ENCODE measurements around the gene CCNA1. TPM values are rescaled to one million over a fixed set of nuclear protein-coding genes. Genes with fewer than 3 reads are reported as not detected.
A peak's percentile ranks its signal among the peaks of the same experiment; 100 is the strongest.

CCNA1 gene
- polyA plus RNA-seq, 1 experiment, result not detected

- no peak for DNase-seq (ENCODE audit: low read depth, low spot score)
- CTCF ChIA-PET, result no interaction called here
- POLR2A ChIA-PET, result no interaction called here
- TF ChIP-seq, protein P1, sequence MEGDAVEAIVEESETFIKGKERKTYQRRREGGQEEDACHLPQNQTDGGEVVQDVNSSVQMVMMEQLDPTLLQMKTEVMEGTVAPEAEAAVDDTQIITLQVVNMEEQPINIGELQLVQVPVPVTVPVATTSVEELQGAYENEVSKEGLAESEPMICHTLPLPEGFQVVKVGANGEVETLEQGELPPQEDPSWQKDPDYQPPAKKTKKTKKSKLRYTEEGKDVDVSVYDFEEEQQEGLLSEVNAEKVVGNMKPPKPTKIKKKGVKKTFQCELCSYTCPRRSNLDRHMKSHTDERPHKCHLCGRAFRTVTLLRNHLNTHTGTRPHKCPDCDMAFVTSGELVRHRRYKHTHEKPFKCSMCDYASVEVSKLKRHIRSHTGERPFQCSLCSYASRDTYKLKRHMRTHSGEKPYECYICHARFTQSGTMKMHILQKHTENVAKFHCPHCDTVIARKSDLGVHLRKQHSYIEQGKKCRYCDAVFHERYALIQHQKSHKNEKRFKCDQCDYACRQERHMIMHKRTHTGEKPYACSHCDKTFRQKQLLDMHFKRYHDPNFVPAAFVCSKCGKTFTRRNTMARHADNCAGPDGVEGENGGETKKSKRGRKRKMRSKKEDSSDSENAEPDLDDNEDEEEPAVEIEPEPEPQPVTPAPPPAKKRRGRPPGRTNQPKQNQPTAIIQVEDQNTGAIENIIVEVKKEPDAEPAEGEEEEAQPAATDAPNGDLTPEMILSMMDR (IDR thresholded peaks at IDR 0.05; ENCODE audit: low read depth, low read length), result no peak
- peaks cover 2% of the 10 kb centered on the region for H3K27me3 ChIP-seq (ENCODE audit: control insufficient read depth, insufficient read depth, low read length)
- no peaks in the 10 kb centered on the region for H3K9me3 ChIP-seq (ENCODE audit: control insufficient read depth, insufficient read depth, low read length)
- H3K27ac ChIP-seq (ENCODE audit: low read depth, low read length), result no peak overlapping the region
- no peak overlapping the region for H3K4me3 ChIP-seq (ENCODE audit: low read depth, low read length)
Observed at GRCh38 chr13:36413161-36413560, 19.1 kb upstream of the CCNA1 start.

DNA sequence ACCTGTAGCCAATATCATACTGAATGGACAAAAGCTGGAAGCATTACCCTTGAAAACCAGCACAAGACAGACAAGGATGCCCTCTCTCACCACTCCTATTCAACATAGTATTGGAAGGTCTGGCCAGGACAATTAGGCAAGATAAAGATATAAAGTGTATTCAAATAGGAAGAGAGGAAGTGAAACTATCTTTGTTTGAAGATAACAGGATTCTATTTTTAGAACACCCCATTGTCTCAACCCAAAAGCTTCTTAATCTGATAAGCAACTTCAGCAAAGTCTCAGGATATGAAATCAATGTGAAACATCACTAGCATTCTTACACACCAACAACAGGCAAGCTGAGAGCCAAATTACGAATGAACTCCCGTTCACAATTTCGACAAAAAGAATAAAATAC is 17.8 kb upstream of the CCNA1 start:
- POLR2A ChIA-PET, result no interaction called here
- DNase-seq (ENCODE audit: low read depth, low spot score), result no peak
- Histone ChIP-seq H3K4me3 (ENCODE audit: low read depth, low read length) (no peak overlapping the region), H3K27ac (ENCODE audit: low read depth, low read length) (no peak overlapping the region), H3K27me3 (ENCODE audit: control insufficient read depth, insufficient read depth, low read length) (peaks cover 2% of the 10 kb centered on the region), H3K9me3 (ENCODE audit: control insufficient read depth, insufficient read depth, low read length) (no peaks in the 10 kb centered on the region)
- TF ChIP-seq, protein P1 (IDR thresholded peaks at IDR 0.05; ENCODE audit: low read depth, low read length), result no peak
- CTCF ChIA-PET, result no interaction called here

- no peak overlapping the region for H3K4me3 ChIP-seq (ENCODE audit: low read depth, low read length)
- no peak for DNase-seq (ENCODE audit: low read depth, low spot score)
- TF ChIP-seq, protein P1 (IDR thresholded peaks at IDR 0.05; ENCODE audit: low read depth, low read length), result no peak
- POLR2A ChIA-PET, result no interaction called here
- H3K27ac ChIP-seq (ENCODE audit: low read depth, low read length), result no peak overlapping the region
- no peaks in the 10 kb centered on the region for H3K9me3 ChIP-seq (ENCODE audit: control insufficient read depth, insufficient read depth, low read length)
- CTCF ChIA-PET, result interaction anchor here (0.6 to 6.7 kb wide), 8 partner anchors 17 to 565 kb away, joined by 3 to 61 read pairs (median 6); no protein-coding TSS in a partner anchor
- H3K27me3 ChIP-seq (ENCODE audit: control insufficient read depth, insufficient read depth, low read length), result peaks cover 1% of the 10 kb centered on the region
Observed at GRCh38 chr13:36417331-36417730, 15.0 kb upstream of the CCNA1 start.

GRCh38 chr13:36418022-36418805 is 14.1 kb upstream of the CCNA1 start:
- POLR2A ChIA-PET, result no interaction called here
- Histone ChIP-seq H3K27ac (ENCODE audit: low read depth, low read length) (no peak overlapping the region), H3K4me3 (ENCODE audit: low read depth, low read length) (peak overlapping the region; percentile 10; the same call in 1 of the 2 replicates), H3K9me3 (ENCODE audit: control insufficient read depth, insufficient read depth, low read length) (no peaks in the 10 kb centered on the region), H3K27me3 (ENCODE audit: control insufficient read depth, insufficient read depth, low read length) (no peaks in the 10 kb centered on the region)
- CTCF ChIA-PET, result interaction anchor here (0.6 to 6.7 kb wide), 10 partner anchors 8 to 564 kb away, joined by 3 to 61 read pairs (median 6); no protein-coding TSS in a partner anchor
- DNase-seq (ENCODE audit: low read depth, low spot score), result no peak
- TF ChIP-seq, protein P1 (IDR thresholded peaks at IDR 0.05; ENCODE audit: low read depth, low read length), result no peak

GRCh38 chr13:36420437-36420891 is 11.8 kb upstream of the CCNA1 start:
- H3K27me3 ChIP-seq (ENCODE audit: control insufficient read depth, insufficient read depth, low read length), result no peaks in the 10 kb centered on the region
- POLR2A ChIA-PET, result no interaction called here
- no peak overlapping the region for H3K27ac ChIP-seq (ENCODE audit: low read depth, low read length)
- TF ChIP-seq, protein P1 (IDR thresholded peaks at IDR 0.05; ENCODE audit: low read depth, low read length), result peak; percentile 91
- CTCF ChIA-PET, result interaction anchor here (0.6 to 6.7 kb wide), 36 partner anchors 8 to 1180 kb away, joined by 3 to 61 read pairs (median 4); no protein-coding TSS in a partner anchor
- no peak overlapping the region for H3K4me3 ChIP-seq (ENCODE audit: low read depth, low read length)
- peak; percentile 23 for DNase-seq (ENCODE audit: low read depth, low spot score)
- no peaks in the 10 kb centered on the region for H3K9me3 ChIP-seq (ENCODE audit: control insufficient read depth, insufficient read depth, low read length)

Data from AG04450 (cell line).